ENCODE results near the gene LASP1. TPM values are rescaled to one million over a fixed set of nuclear protein-coding genes. Genes with fewer than 3 reads are reported as not detected.

The LASP1 gene
- total RNA-seq, 2 experiments from 2014 or later: 268 to 276 TPM

DNA sequence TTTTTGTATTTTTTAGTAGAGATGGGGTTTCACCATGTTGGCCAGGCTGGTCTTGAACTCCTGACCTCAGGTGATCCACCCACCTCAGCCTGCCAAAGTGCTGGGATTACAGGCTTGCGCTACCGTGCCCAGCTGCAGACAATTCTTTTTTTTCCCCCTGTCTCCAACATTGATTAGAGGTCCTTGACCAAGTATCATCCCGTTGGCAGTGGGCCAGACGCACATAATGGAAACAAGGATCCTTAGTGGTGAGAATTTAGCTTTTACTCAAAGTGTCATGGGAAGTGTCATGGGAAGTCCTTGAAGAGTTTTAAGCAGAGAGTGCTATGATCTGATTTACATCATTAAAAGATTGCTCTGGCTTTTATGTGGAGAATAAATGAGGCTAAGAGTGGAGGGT lies 99.4 kb downstream of the LASP1 start:
- Mint-ChIP-seq H3K27me3 (ENCODE audit: low read depth) (peaks cover 4% of the 10 kb centered on the region), H3K9me3 (ENCODE audit: insufficient read depth) (no peaks in the 10 kb centered on the region), H3K27ac (no peak overlapping the region), H3K36me3 (ENCODE audit: low read depth) (no peaks in the 10 kb centered on the region), H3K4me3 (no peak overlapping the region), H3K4me1 (ENCODE audit: low read depth) (peaks cover 28% of the 10 kb centered on the region)
- peak; percentile 15 for DNase-seq
- POLR2A ChIA-PET: no interaction called here
- CTCF ChIA-PET: interaction anchor here (1.6 kb wide), 1 partner anchor 12 kb away, joined by 3 read pairs; no protein-coding TSS in a partner anchor
- ATAC-seq: no peak

DNA sequence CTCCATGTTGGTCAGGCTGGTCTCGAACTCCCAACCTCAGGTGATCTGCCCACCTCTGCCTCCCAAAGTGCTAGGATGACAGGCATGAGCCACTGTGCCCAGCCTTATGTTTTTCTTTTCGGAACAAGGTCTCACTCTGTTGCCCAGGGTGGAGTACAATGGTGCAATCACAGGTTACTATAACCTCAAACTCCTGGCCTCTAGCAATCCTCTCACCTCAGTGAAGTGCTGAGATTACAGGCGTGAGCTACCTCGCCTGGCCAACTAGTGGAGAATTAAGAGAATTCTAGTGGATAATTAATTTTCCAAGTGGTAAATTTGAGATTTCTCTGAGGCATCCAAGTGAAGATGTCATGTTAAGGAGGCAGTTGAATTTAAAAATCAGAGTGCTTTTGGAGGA lies 100.3 kb downstream of the LASP1 start:
- H3K27me3 Mint-ChIP-seq (ENCODE audit: low read depth): peaks cover 4% of the 10 kb centered on the region
- no peaks in the 10 kb centered on the region for H3K9me3 Mint-ChIP-seq (ENCODE audit: insufficient read depth)
- peak; percentile 19 for DNase-seq
- ATAC-seq: no peak
- ChIA-PET CTCF (interaction anchor here (0.6 to 4.1 kb wide), 6 partner anchors 12 to 310 kb away, joined by 3 to 34 read pairs (median 6); partner anchors contain the start of gene LASP1NB), POLR2A (no interaction called here)
- H3K4me1 Mint-ChIP-seq (ENCODE audit: low read depth): peaks cover 28% of the 10 kb centered on the region
- no peaks in the 10 kb centered on the region for H3K36me3 Mint-ChIP-seq (ENCODE audit: low read depth)
- H3K4me3 Mint-ChIP-seq: no peak overlapping the region
- H3K27ac Mint-ChIP-seq: no peak overlapping the region

DNA sequence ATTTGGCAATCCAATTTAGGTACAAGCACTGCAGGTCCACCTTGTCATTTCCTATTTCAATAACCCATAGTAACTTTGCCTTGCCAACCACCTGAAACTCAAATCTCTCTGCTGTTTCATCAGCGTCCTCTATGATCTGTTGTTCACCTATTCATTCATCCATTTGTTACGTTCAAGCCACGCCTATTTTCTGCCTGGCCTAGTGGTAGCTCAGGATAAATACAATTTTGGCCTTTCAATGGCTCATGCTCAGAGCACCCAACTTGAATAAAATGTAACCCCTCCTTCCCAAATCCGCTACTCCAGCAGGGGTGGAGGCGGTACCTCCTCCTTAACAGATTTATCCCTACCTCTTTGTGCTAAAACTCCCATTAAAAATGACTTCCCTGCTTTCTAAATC lies 100.9 kb downstream of the LASP1 start:
- DNase-seq (peak; percentile 56), ATAC-seq (no peak)
- Mint-ChIP-seq H3K4me3 (no peak overlapping the region), H3K9me3 (ENCODE audit: insufficient read depth) (no peaks in the 10 kb centered on the region), H3K27me3 (ENCODE audit: low read depth) (peaks cover 4% of the 10 kb centered on the region), H3K27ac (no peak overlapping the region), H3K36me3 (ENCODE audit: low read depth) (no peaks in the 10 kb centered on the region), H3K4me1 (ENCODE audit: low read depth) (peaks cover 29% of the 10 kb centered on the region)
- POLR2A ChIA-PET: no interaction called here
- CTCF ChIA-PET: interaction anchor here (0.6 to 4.1 kb wide), 8 partner anchors 10 to 309 kb away, joined by 3 to 34 read pairs (median 6); partner anchors contain the start of gene LASP1NB

Small RNA genes lying within 50 kb of the gene (microRNA-seq; reads per million reads assigned to microRNA genes)
- gene MIR4727 (not detected), gene MIR6779 (not detected)

Other genes starting within 250 kb of the LASP1 start
- gene EPOP, start 195.1 kb upstream of the LASP1 start, total RNA-seq: 10 to 100 TPM; 11.4 to 11.6 TPM
- 100 to 1,000 TPM; 211 to 219 TPM for gene MLLT6, start 164.8 kb upstream of the LASP1 start, total RNA-seq
- 10 to 100 TPM; 48.2 to 56.1 TPM for gene CISD3, start 139.7 kb upstream of the LASP1 start, total RNA-seq
- gene PCGF2, start 121.7 kb upstream of the LASP1 start, total RNA-seq: under 1 TPM; 0.63 to 0.70 TPM
- 100 to 1,000 TPM; 251 to 252 TPM for gene PSMB3, start 117.3 kb upstream of the LASP1 start, total RNA-seq
- 10 to 100 TPM; 49.9 to 51.4 TPM for gene PIP4K2B, start 70.5 kb upstream of the LASP1 start, total RNA-seq
- 10 to 100 TPM; 29.6 to 30.9 TPM for gene CWC25, start 44.7 kb upstream of the LASP1 start, total RNA-seq
- gene RPL23, start 16.3 kb upstream of the LASP1 start, total RNA-seq: 1,000 to 10,000 TPM; 1,130 to 1,164 TPM
- not detected for gene FBXO47, start 97.3 kb downstream of the LASP1 start, total RNA-seq